RWPE2 (cell line): ENCODE data around the gene COX17.

Experiments used
- ATAC-seq: fragments of 200-7000 bp; cut with Tn5 transposase; 3 replicates; pipeline ENCODE4 v1.9.1; 2021; ENCODE audit warnings: low read depth
- DNase-seq: peaks from one replicate; pipeline ENCODE4 v3.0.0-alpha.2; 2020; ENCODE audit warnings: low spot score
- H3K27ac ChIP-seq: fragments of 450-650 bp; 2 replicates; pipeline ENCODE4 v1.5.1; 2017; ENCODE audit warnings: mild to moderate bottlenecking; ENCODE audit not compliant: poor library complexity, severe bottlenecking
- H3K27me3 ChIP-seq: fragments of 250-450 bp; sonication (Bioruptor Pico); 2 replicates; pipeline ENCODE4 v1.5.1; 2021; ENCODE audit warnings: mild to moderate bottlenecking, moderate library complexity; ENCODE audit not compliant: insufficient read depth, poor library complexity, severe bottlenecking
- H3K36me3 ChIP-seq: fragments of 250-450 bp; sonication (Bioruptor Pico); 2 replicates; pipeline ENCODE4 v1.5.1; 2020; ENCODE audit warnings: low read depth, mild to moderate bottlenecking, moderate library complexity
- H3K4me1 ChIP-seq: fragments of 250-450 bp; sonication (Bioruptor Pico); 2 replicates; pipeline ENCODE4 v1.5.1; 2021; ENCODE audit warnings: mild to moderate bottlenecking, moderate library complexity; ENCODE audit not compliant: insufficient read depth, poor library complexity, severe bottlenecking
- H3K4me3 ChIP-seq: fragments of 250-450 bp; sonication (Bioruptor Pico); 2 replicates; pipeline ENCODE4 v1.5.1; 2021; ENCODE audit warnings: mild to moderate bottlenecking, moderate library complexity; ENCODE audit not compliant: severe bottlenecking
- H3K9me3 ChIP-seq: fragments of 250-450 bp; sonication (Bioruptor Pico); 2 replicates; pipeline ENCODE4 v1.5.1; 2021; ENCODE audit warnings: mild to moderate bottlenecking, moderate library complexity; ENCODE audit not compliant: severe bottlenecking
- CTCF ChIP-seq: fragments of 450-650 bp; IDR thresholded peaks from one replicate; pipeline ENCODE4 v1.5.1; 2017; ENCODE audit warnings: mild to moderate bottlenecking, moderate library complexity; ENCODE audit not compliant: poor library complexity, severe bottlenecking

Gene COX17

GRCh38 chr3:119662604-119663373 lies 14.4 kb downstream of the COX17 start:
- Histone ChIP-seq H3K36me3 (no peaks in the 10 kb centered on the region), H3K27ac (no peak overlapping the region), H3K4me1 (peaks cover 16% of the 10 kb centered on the region), H3K4me3 (no peak overlapping the region), H3K9me3 (no peaks in the 10 kb centered on the region), H3K27me3 (no peaks in the 10 kb centered on the region)
- TF ChIP-seq CTCF: no peak
- ATAC-seq (no peak; the same call in 2 of the 3 replicates), DNase-seq (no peak)

GRCh38 chr3:119660474-119661440 lies 16.4 kb downstream of the COX17 start, which contains the start of gene POPDC2:
Gene POPDC2 (minus strand): TSS chr3:119660589. CDS start chr3:119660423, 166 bp downstream.
- peaks cover 16% of the 10 kb centered on the region for H3K4me1 ChIP-seq
- no peaks in the 10 kb centered on the region for H3K9me3 ChIP-seq
- ATAC-seq: no peak
- no peak for TF ChIP-seq CTCF
- no peak for DNase-seq
- H3K27ac ChIP-seq: no peak within 1 kb of the TSS
- no peaks in the 10 kb centered on the region for H3K27me3 ChIP-seq
- no peak within 1 kb of the TSS for H3K4me3 ChIP-seq
- H3K36me3 ChIP-seq: no peaks in the 10 kb centered on the region

GRCh38 chr3:119659606-119660291 lies 17.5 kb downstream of the COX17 start:
- H3K4me3 ChIP-seq: no peak overlapping the region
- H3K27me3 ChIP-seq: no peaks in the 10 kb centered on the region
- no peak for TF ChIP-seq CTCF
- ATAC-seq (no peak), DNase-seq (no peak)
- no peak overlapping the region for H3K27ac ChIP-seq
- no peaks in the 10 kb centered on the region for H3K36me3 ChIP-seq
- peaks cover 13% of the 10 kb centered on the region for H3K4me1 ChIP-seq
- H3K9me3 ChIP-seq: no peaks in the 10 kb centered on the region

- ATAC-seq: no peak
- TF ChIP-seq CTCF: no peak
- Histone ChIP-seq H3K4me3 (no peak overlapping the region), H3K27ac (no peak overlapping the region), H3K36me3 (no peaks in the 10 kb centered on the region), H3K4me1 (peaks cover 6% of the 10 kb centered on the region), H3K9me3 (no peaks in the 10 kb centered on the region), H3K27me3 (no peaks in the 10 kb centered on the region)
- DNase-seq: no peak
Measured at GRCh38 chr3:119658994-119659393, 18.2 kb downstream of the COX17 start.
